Measurements from ENCODE around the gene LNX2. TPM values are rescaled to one million over a fixed set of nuclear protein-coding genes. Genes with fewer than 3 reads are reported as not detected.

LNX2 gene
- total RNA-seq, 1 donor from 2014 or later: 4.7 TPM

- no peak for DNase-seq (ENCODE audit: low read depth)
- H3K4me3 ChIP-seq (ENCODE audit: low read depth, low read length): no peak overlapping the region
- TF ChIP-seq, protein P1, sequence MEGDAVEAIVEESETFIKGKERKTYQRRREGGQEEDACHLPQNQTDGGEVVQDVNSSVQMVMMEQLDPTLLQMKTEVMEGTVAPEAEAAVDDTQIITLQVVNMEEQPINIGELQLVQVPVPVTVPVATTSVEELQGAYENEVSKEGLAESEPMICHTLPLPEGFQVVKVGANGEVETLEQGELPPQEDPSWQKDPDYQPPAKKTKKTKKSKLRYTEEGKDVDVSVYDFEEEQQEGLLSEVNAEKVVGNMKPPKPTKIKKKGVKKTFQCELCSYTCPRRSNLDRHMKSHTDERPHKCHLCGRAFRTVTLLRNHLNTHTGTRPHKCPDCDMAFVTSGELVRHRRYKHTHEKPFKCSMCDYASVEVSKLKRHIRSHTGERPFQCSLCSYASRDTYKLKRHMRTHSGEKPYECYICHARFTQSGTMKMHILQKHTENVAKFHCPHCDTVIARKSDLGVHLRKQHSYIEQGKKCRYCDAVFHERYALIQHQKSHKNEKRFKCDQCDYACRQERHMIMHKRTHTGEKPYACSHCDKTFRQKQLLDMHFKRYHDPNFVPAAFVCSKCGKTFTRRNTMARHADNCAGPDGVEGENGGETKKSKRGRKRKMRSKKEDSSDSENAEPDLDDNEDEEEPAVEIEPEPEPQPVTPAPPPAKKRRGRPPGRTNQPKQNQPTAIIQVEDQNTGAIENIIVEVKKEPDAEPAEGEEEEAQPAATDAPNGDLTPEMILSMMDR (conservative IDR thresholded peaks at IDR 0.05; ENCODE audit: low read depth, low read length): no peak
Measured at GRCh38 chr13:27595055-27595811, 25.1 kb downstream of the LNX2 start.

GRCh38 chr13:27593267-27593666, 27.1 kb downstream of the LNX2 start:
- TF ChIP-seq, protein P1 (conservative IDR thresholded peaks at IDR 0.05; ENCODE audit: low read depth, low read length): no peak
- DNase-seq (ENCODE audit: low read depth): no peak
- H3K4me3 ChIP-seq (ENCODE audit: low read depth, low read length): no peak overlapping the region

DNA sequence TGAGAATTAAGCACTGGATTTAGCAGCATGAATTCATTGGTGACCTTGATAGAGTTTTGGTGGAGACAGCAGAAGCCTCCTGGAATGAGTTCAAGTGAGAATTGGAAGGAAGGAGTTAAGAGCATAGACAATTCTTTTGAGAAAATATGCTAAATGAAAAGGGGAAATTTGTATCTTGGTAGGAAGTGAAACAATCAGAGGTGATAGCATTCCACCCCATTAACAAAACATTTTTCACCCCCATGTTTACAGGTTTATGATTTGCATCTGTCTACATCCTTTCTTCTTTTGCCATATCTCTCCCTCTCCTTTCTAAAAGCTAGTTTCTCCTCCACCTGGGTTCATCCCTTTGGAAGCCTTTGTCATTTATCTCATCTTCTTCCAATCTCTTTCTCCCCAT, 27.5 kb downstream of the LNX2 start:
- no peak for DNase-seq (ENCODE audit: low read depth)
- TF ChIP-seq, protein P1 (conservative IDR thresholded peaks at IDR 0.05; ENCODE audit: low read depth, low read length): no peak
- H3K4me3 ChIP-seq (ENCODE audit: low read depth, low read length): no peak overlapping the region

DNA sequence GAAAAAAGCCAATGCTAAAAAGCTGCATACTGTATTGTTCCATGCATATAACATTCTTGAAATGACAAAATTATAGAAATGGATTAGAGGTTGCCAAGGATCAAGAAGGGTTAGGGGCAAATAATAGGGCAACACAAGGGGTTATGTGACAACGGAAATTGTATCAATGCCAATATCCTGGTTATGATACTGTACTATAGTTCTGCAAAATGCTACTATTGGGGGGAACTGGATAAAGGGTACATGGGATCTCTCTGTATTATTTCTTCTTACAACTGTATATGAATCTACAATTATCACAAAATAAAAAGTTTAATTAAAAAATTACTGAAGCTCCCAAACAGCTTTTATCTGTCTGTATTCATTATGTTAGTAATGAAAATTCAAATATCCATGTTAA, 31.9 kb downstream of the LNX2 start:
- TF ChIP-seq, protein P1 (conservative IDR thresholded peaks at IDR 0.05; ENCODE audit: low read depth, low read length): no peak
- DNase-seq (ENCODE audit: low read depth): no peak
- H3K4me3 ChIP-seq (ENCODE audit: low read depth, low read length): no peak overlapping the region

- TF ChIP-seq, protein P1 (conservative IDR thresholded peaks at IDR 0.05; ENCODE audit: low read depth, low read length): no peak
- DNase-seq (ENCODE audit: low read depth): no peak
- no peak overlapping the region for H3K4me3 ChIP-seq (ENCODE audit: low read depth, low read length)
Measured at GRCh38 chr13:27587095-27587746, 33.1 kb downstream of the LNX2 start.

- TF ChIP-seq, protein P1 (conservative IDR thresholded peaks at IDR 0.05; ENCODE audit: low read depth, low read length): no peak
- no peak overlapping the region for H3K4me3 ChIP-seq (ENCODE audit: low read depth, low read length)
- no peak for DNase-seq (ENCODE audit: low read depth)
Measured at GRCh38 chr13:27583645-27584044, 36.7 kb downstream of the LNX2 start.

Data from epithelial cell of proximal tubule (primary cell).